ENCODE data around the gene NRXN3.

The NRXN3 gene

DNA sequence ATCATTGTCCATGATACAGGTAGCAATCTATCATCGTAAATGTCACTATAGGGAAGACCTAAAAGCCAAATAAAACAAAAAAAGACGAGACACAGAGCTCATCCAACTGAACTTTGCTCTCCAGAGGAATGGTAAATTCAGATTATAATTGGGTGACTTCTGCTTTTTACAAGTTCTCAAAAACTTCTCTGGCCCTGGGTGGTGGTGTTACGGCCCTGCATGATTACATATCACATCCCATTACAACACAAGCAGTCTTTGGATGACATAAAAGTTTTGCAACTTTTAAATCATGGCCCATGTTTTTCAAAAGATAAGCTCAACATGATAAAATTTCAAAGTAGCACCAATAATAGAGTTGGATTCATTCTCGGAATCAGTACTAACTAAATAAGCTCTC, 1741.6 kb downstream of the NRXN3 start:
- TF ChIP-seq CTCF (IDR thresholded peaks at IDR 0.05) = no peak

DNA sequence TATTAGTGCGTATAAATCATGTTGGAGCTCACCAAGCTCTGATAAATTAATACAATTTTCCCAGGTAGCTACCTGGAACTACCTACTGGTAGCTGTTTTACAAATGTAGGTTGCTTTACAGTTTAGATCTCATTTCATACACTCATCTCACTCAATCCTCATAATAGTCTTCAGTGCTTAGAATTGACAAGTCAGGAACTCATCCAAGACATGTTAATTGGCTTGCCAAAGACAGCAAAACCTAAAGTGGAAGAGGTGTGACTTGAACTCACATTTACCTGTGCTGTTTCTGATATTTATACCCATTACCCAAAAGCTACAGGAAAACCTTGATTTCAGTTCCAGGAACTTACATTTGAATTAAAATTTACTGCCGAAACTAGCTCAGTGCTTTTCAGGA, 1744.4 kb downstream of the NRXN3 start:
- no peak for TF ChIP-seq CTCF (IDR thresholded peaks at IDR 0.05)

DNA sequence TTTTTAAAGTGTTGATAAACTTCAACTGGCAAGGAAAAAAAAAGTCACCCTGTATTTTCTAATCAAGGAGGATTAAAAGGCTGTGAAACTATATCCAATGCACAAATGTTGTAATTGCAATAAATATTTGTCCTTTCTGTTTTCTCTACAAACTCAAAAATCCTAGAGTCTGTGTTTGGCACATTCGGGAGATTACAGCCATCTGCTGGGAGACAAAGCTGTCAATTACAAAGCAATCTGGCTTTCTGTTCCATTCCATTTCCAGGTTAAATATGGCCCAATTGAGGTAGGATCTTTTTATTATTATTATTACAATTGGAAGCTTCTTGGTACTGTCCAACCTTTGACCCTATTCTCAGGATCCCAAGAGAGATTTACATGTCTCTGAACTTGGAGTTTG, 1745.2 kb downstream of the NRXN3 start:
- TF ChIP-seq CTCF (IDR thresholded peaks at IDR 0.05) = no peak

DNA sequence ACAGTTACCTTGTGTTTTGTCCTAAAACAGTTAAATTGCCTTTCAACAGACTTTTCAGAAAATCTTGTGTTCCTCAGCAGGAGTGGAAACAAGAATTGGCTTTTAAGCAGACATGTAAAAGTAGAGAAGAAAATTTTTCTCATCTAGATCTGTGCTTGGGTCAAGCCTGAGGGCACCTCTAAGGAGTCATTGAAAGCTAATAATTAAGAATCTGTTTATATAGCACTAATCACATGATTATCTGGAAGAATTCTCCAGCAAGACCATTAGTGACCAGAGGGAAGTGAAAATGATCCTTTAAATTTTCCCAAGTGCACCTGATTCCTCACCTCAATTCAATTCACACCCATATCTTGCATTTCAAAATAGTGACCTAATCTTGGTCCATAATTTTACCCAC, 1746.1 kb downstream of the NRXN3 start:
- TF ChIP-seq CTCF (IDR thresholded peaks at IDR 0.05) = no peak

GRCh38 chr14:79916892-79917291, 1746.7 kb downstream of the NRXN3 start:
- no peak for TF ChIP-seq CTCF (IDR thresholded peaks at IDR 0.05)

Measured in LNCAP (cell line).